GM12878 (cell line): ENCODE measurements around the gene NPIPB8. TPM values are rescaled to one million over a fixed set of nuclear protein-coding genes. Genes with fewer than 3 reads are reported as not detected.

Source experiments
- CBX3 ChIP-seq: fragments of 200-600 bp; sonication (generic); IDR thresholded peaks from 2 replicates; pipeline ENCODE4 v1.6.1; 2016; ENCODE audit warnings: low read depth, borderline replicate concordance
- EED ChIP-seq: sonication (generic); IDR thresholded peaks from 2 replicates; pipeline ENCODE4 v1.6.1; 2016; ENCODE audit warnings: antibody characterized with exemption, low read depth
- FOS ChIP-seq: IDR thresholded peaks from 3 replicates; pipeline ENCODE4 v1.6.1; 2011; ENCODE audit warnings: borderline replicate concordance; ENCODE audit not compliant: insufficient read length; ENCODE audit errors: extremely low read depth
- SREBF1 ChIP-seq: IDR thresholded peaks from 2 replicates; pipeline ENCODE4 v1.6.1; 2012; ENCODE audit warnings: mild to moderate bottlenecking, low read length
- ZSCAN29 ChIP-seq: fragments of 450-650 bp; IDR thresholded peaks from 2 replicates; pipeline ENCODE4 v1.6.1; 2017; ENCODE audit warnings: mild to moderate bottlenecking, moderate library complexity
- polyA plus RNA-seq, 11 experiments: library from polyadenylated mRNA; depleted of rRNA in 4 of 11; unstranded in 6 of 11; stranded (reverse) in 5 of 11; fragments of >200 nt; fragmentation: Nextera tagmentation in 4 of 11; fragmentation: Illumina TruSeq in 1 of 11; extraction: Ambion mirVana in 4 of 11; extraction: Trizol in 1 of 11; gene quantifications; 1 replicate in 1 of 11; 2 replicates in 10 of 11; pipeline versions ENCODE4 v1.2.1 to v1.2.3, GENCODE V29; 2011 to 2016; ENCODE audit warnings: inconsistent platforms in 2 of 11, missing spikeins in 2 of 11, low read depth in 1 of 11
- total RNA-seq, 4 experiments: library from RNA; depleted of rRNA in 3 of 4; stranded (reverse); fragments of >200 nt in 3 of 4; fragmentation: Illumina TruSeq in 1 of 4; extraction: Trizol in 1 of 4; gene quantifications; 2 replicates each; pipeline versions ENCODE4 v1.2.1 to v1.2.3, GENCODE V29; 2013 to 2021
- TF ChIP-seq, protein P1 (sequence below): fragments of 450-650 bp; IDR thresholded peaks from 2 replicates; pipeline ENCODE4 v1.6.1; 2014; ENCODE audit warnings: mild to moderate bottlenecking
- TF ChIP-seq, protein P2 (sequence below): fragments of 150-350 bp; IDR thresholded peaks from 2 replicates; pipeline ENCODE4 v1.6.1; 2016; ENCODE audit warnings: low read depth, low read length

The NPIPB8 gene
- total and polyA plus RNA-seq, 10 of the 15 experiments (the other 5 are each of a cell fraction or from before 2014, with no cell fraction given) = 0.03 to 1.2 (median 0.56) TPM; not detected in 5

DNA sequence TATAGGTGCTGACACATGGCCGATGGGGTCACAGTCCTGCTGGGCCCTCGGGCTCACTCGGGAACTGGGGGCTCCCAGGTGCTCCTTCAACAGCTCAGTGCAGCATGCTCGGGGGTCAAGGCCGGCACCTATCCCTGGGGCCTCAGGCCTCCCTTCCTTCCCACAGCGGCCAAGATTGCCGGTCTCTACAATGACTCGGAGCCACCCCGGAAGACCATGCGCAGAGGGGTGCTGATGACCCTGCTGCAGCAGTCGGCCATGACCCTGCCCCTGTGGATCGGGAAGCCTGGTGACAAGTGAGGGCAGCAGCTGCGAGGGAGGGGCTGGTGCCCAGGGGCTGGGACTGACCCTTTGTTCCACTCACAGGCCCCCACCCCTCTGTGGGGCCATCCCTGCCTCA lies 47.9 kb upstream of the NPIPB8 start (continued):
- TF ChIP-seq CBX3 (no peak), EED (no peak), FOS (no peak), ZSCAN29 (no peak), SREBF1 (no peak)
- TF ChIP-seq, protein P1, sequence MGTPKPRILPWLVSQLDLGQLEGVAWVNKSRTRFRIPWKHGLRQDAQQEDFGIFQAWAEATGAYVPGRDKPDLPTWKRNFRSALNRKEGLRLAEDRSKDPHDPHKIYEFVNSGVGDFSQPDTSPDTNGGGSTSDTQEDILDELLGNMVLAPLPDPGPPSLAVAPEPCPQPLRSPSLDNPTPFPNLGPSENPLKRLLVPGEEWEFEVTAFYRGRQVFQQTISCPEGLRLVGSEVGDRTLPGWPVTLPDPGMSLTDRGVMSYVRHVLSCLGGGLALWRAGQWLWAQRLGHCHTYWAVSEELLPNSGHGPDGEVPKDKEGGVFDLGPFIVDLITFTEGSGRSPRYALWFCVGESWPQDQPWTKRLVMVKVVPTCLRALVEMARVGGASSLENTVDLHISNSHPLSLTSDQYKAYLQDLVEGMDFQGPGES = no peak
- TF ChIP-seq, protein P2, sequence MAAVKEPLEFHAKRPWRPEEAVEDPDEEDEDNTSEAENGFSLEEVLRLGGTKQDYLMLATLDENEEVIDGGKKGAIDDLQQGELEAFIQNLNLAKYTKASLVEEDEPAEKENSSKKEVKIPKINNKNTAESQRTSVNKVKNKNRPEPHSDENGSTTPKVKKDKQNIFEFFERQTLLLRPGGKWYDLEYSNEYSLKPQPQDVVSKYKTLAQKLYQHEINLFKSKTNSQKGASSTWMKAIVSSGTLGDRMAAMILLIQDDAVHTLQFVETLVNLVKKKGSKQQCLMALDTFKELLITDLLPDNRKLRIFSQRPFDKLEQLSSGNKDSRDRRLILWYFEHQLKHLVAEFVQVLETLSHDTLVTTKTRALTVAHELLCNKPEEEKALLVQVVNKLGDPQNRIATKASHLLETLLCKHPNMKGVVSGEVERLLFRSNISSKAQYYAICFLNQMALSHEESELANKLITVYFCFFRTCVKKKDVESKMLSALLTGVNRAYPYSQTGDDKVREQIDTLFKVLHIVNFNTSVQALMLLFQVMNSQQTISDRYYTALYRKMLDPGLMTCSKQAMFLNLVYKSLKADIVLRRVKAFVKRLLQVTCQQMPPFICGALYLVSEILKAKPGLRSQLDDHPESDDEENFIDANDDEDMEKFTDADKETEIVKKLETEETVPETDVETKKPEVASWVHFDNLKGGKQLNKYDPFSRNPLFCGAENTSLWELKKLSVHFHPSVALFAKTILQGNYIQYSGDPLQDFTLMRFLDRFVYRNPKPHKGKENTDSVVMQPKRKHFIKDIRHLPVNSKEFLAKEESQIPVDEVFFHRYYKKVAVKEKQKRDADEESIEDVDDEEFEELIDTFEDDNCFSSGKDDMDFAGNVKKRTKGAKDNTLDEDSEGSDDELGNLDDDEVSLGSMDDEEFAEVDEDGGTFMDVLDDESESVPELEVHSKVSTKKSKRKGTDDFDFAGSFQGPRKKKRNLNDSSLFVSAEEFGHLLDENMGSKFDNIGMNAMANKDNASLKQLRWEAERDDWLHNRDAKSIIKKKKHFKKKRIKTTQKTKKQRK = no peak
- TF ChIP-seq, all 136 proteins: peak for 0
